RCC 7860 (cell line): ENCODE data around the gene CLCA4.
"Not testable (repeated sequence)": the region's sequence is repeated elsewhere in the genome, so short reads cannot be mapped to it uniquely, and the experiment has no call there.

Experiments
- DNase-seq: peaks from one replicate; pipeline ENCODE4 v3.0.0-alpha.2; 2015; ENCODE audit warnings: low spot score
- FAIRE-seq: peaks from 2 replicates; lab custom pipeline; 2012; peaks lifted over from hg19 to GRCh38; lab: Jason Lieb, UNC

The CLCA4 gene

GRCh38 chr1:86546787-86547221, at the start of gene CLCA4:
Gene CLCA4, plus strand, starts transcription at chr1:86547078. Its CDS starts 42 bp downstream, at chr1:86547120.
- no peak for DNase-seq
- FAIRE-seq, result no peak

GRCh38 chr1:86498281-86498680, 48.6 kb upstream of the CLCA4 start:
- DNase-seq (no peak), FAIRE-seq (no peak)

- peak; percentile 56 for DNase-seq
- FAIRE-seq, result peak; percentile 79
These were observed 46.8 kb upstream of the CLCA4 start for GRCh38 chr1:86499987-86500593.

GRCh38 chr1:86500714-86501113, 46.2 kb upstream of the CLCA4 start:
- no peak for FAIRE-seq

GRCh38 chr1:86502125-86502646, 44.7 kb upstream of the CLCA4 start:
- not testable (repeated sequence) for FAIRE-seq, DNase-seq

More at GRCh38 chr1:86500714-86501113, 46.2 kb upstream of the CLCA4 start:
- no peak for DNase-seq

GRCh38 chr1:86502721-86503405, 44.0 kb upstream of the CLCA4 start:
- no peak for FAIRE-seq
- no peak for DNase-seq

GRCh38 chr1:86503406-86504136, 43.3 kb upstream of the CLCA4 start:
- no peak for DNase-seq
- no peak for FAIRE-seq

GRCh38 chr1:86504137-86504479, 42.8 kb upstream of the CLCA4 start:
- DNase-seq (no peak), FAIRE-seq (no peak)

- DNase-seq, result no peak
- no peak for FAIRE-seq
These were observed 41.8 kb upstream of the CLCA4 start for GRCh38 chr1:86504895-86505563.

- DNase-seq (no peak), FAIRE-seq (no peak)
These were observed 41.3 kb upstream of the CLCA4 start for GRCh38 chr1:86505564-86505902.

GRCh38 chr1:86507935-86508582, 38.8 kb upstream of the CLCA4 start:
- DNase-seq, result no peak
- no peak for FAIRE-seq

GRCh38 chr1:86508583-86508969, 38.3 kb upstream of the CLCA4 start:
- FAIRE-seq, result no peak
- no peak for DNase-seq

GRCh38 chr1:86515597-86515996, 31.3 kb upstream of the CLCA4 start:
- FAIRE-seq (no peak), DNase-seq (no peak)

- FAIRE-seq, result no peak
- no peak for DNase-seq
These were observed 30.5 kb upstream of the CLCA4 start for GRCh38 chr1:86516335-86516734.

GRCh38 chr1:86517336-86517735, 29.5 kb upstream of the CLCA4 start:
- FAIRE-seq, result no peak
- DNase-seq, result no peak

GRCh38 chr1:86520789-86521521, 25.9 kb upstream of the CLCA4 start:
- FAIRE-seq (no peak), DNase-seq (no peak)

GRCh38 chr1:86521522-86521891, 25.4 kb upstream of the CLCA4 start:
- DNase-seq (no peak), FAIRE-seq (no peak)

GRCh38 chr1:86522240-86522639, 24.6 kb upstream of the CLCA4 start:
- DNase-seq (no peak), FAIRE-seq (no peak)

GRCh38 chr1:86523670-86524354, 23.1 kb upstream of the CLCA4 start:
- DNase-seq, result no peak
- FAIRE-seq, result no peak

GRCh38 chr1:86527306-86527705, 19.6 kb upstream of the CLCA4 start:
- no peak for FAIRE-seq
- DNase-seq, result no peak
